NCI-H510A treated with DMSO at 0.1 percent for 48 hours (cell line): ENCODE results near the gene DCC.

Experiments used
- DNase-seq: peaks from one replicate; lab custom pipeline; 2025; lab: John Stamatoyannopoulos, UW

DCC gene

DNA sequence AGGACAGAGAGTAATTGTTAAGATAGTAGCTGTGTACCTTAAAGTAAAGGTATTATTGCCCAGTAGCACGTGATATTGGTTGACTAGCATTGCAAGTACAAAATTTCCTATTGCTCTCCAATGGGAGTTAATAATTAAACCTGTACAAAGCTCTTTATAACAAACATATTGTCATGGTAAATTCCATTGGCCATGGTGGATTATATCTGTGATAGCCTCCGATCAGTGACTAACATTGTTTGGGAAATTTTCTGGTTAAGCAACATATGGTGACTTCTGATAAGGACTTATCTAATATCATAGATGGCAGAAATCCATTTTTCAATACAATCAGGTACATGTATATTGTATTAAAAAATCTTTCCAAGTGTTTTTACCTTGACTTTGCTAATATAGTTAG lies 360.8 kb downstream of the DCC start:
- DNase-seq: no peak

DNA sequence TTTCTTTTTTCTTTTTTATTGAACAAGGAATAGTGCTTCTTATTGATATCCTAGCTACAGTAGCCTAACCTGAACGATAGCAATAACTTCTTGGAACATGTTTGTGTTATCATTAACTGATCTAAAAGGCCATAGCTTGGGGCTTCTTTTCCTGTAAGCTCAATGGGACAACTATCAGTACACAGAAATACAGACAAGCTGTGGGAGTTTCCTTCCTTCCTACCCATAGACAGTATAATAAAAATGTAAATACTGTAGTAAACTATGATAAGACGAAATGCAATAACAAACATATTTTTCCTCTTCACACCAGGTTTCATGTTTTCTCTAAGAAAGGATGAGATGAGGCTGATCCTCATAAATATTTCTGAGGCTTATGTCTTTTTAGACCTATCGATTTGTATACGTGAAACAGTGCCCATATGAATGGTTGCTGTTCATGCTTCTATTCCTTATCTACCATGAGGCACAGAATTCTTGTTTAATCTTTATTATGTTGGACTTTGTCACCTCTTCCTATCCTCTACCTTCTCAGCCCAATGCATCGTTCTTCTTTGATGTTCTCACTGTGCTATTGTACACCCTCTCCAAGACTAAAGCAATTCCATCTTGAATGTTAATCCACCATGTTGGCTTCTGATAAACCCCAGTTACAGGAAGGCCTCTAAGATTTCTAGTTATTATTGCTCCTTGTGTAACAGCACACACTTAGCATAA lies 361.4 kb downstream of the DCC start:
- no peak for DNase-seq

DNA sequence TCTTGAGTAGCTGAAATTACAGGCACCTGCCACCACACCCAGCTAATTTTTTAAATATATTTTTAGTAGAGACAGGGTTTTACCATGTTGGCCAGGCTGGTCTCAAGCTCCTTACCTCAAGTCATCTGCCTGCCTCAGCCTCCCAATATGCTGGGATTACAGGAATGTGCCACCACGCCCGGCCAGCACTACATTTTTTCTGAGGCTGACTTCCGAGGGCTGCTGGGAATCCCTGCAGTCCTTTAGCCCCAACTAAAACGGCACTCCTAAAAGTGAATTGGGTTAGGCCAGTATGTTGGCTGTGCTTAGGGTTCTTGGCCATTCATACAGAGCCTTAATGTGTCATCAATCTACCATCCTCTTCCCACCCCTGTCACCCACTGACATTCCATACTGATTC lies 375.4 kb downstream of the DCC start:
- DNase-seq: no peak

DNA sequence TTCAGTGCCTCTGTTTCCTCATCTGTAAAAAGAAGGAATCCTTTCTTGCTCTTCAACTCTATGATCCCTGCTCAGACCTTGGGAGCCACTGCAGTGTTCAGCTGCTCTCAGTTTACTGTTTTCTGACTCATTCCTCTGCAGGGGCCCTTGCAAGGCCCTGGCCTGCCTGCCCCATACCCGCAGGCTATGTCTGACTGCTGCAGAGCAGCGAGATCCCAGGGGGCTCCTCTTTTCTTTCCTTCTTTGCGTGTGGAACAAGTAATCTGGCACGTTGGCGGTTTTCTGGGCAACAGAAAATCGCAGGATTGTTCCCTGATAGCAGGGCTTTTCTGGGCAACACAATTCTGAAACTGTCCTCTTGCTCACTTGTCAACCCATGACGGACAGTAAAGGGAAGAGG lies 376.0 kb downstream of the DCC start:
- DNase-seq: no peak

DNA sequence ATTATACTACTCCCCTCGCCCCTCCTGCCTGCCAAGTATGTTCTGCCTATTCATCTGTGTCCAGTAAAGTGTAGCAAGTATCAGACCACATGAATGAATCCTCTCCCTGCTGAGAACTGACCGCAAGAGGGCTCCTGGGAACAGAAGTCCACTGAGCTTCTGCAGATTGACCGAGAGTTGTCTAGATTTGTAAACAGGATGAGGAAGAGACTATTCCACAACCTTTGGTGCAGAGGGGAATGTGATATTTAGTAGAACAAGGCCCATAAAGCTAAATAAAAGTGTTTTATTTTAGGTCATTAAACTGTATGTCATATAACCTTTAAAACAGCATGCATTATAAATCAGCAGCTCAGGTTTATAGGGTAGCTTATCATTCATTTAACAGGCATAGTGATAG lies 377.0 kb downstream of the DCC start:
- no peak for DNase-seq

DNA sequence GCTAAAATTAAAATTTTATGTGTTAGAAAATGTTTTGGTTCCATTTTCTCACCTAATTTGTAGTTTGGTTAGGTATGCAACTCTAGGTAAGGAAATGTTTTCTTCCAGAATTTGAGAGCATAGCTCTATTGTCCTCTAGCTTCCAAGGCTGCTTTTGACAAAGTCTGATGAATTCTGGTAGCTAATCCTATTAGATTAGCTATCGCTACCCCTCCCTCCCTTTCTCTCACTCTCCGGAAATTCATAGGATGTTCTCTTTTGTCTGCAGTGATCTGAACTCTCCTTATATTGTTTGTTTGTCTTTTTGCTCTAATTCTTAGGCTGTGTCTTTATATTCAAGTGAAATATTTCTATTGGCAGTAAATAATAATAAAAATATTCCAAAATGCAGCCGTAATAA lies 382.9 kb downstream of the DCC start:
- DNase-seq: no peak

DNA sequence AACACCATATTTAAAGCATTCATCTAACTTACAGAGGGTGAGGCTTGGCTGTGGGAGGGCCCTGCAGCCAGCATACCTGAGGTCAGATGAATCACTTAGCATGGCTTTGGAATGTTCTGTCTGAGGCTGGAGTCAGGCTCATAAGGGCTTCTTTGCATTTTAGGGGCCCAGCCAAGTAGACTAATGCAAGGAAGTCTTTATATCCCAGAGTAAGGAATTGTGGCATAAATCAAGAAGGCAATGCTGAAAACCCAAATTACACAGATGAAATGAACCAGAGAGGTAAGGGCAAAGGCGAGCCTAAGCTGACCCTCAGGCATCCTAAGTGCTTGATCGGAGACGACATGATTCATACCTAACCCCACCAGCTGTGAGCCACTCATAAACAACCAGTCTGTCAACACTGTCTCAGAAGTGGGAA lies 383.6 kb downstream of the DCC start:
- DNase-seq: no peak

DNA sequence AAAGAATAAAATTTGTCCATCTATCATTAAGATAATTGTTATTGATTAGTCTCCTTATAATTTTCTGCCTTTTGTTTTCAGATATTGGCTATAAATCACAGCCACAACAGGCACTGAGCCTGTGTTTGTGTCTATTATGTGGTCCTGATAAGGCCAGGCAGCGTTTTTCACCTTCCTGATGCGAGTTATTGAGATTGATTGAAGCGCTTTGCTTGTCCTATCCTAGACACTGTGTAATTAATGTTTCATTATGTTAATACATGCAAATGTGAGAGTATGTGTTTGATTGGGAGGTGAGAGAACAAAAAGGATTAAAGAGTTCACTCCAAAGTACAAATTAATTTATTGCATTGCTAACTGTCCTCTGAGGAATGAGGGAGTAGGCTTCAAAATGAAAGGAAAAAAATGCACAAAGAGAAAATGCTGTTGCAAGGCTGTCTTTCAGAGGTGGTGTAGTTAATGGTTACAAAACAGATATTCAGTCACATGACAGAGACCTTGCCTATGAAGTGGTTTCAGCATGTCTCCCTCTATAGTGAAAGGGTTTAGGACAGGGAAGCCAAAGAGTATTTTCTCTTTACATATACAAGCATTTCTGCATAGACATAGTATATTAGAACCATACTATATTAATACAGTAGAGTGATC lies 391.1 kb downstream of the DCC start:
- no peak for DNase-seq

DNA sequence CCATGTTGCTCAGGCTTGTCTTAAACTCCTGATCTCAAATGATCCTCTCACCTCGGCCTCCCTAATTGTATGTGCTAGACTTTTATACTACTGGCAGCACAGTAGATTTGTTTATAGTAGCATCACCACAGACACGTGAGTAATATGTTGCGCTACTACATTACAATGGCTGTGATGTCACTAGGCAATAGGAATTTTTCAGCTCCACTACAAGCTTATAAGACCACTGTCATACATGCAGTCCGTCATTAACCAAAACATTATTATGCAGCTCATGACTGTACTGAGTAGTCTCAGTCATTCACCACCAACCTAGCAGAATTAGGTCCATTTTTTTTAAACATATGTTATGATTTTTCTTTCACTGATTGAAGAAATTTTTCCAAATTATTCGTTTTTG lies 398.9 kb downstream of the DCC start:
- DNase-seq: no peak

DNA sequence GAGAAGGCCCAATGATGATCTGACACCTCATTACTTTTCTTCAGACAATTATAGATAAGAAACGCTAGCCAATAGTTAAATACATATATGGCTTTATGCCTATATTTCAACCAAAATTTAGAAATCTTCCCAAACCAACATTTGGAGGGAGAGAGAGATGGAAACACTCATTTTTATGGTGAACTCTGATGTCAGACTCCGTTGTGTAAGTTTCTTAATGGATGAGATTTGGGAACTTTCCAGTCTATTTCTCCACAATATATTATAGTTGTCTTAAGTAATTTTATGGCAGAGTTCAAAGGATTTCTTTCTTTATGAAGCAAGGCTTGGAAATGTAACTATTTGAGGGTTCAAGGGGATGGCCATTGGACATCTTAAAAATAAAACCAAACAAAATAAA lies 407.0 kb downstream of the DCC start:
- DNase-seq: no peak

DNA sequence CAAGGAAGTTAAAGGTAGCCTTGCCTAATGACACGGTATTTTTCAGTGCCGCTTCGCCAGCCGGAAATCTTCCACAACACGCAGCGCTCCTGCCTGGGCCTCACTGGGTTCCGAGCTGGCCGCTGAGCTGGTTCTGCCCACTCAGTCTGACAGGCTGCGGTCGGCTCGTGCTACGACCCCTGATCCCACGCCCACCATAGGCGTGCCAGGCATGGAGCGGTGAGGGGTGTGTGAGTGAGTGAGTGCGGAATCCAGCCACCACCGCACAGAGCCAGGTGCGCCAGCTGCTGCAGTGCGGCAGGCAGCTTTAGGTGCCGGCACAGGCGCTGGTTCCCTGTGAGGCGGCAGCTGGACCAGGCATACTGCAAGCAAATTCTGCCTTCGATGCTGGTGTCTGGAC lies 407.9 kb downstream of the DCC start:
- no peak for DNase-seq

DNA sequence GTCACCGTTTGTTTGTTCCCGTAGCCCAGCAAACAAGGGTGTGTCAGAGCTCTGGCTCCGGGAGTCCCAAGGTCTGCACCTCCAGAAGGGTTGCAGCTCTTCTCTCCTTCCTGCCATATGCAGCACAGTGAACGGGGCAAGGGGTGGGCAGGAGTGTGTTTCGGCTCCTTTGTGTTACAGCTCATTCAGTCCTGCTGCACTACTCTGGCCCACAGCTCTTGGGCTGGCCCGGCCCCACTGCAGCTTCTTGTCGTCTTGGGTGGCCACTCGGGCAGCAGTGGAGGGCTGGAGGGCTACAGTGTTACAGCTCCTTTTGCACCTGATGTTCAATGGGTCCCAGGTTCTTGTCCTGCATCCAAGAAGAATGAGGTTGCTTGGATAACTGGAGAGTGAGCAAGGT lies 408.3 kb downstream of the DCC start:
- no peak for DNase-seq

DNA sequence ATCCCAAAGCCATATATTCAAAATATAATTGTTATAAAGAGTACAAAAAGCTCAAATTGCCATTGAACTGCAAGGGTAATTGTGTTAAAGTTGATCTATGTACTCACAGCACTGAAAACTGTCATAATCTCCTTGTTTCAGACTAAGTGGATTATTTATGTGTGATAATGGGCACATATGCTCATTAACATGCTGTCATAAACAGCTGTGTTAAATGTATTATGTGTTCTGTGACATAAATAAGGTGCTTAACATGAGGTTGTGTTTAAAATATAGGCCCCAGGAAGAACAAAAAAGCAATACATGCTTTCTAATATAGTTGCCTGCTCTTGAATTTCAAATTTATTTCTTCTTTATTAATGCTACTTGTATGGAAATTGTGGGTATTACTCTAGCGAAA lies 409.5 kb downstream of the DCC start:
- no peak for DNase-seq

DNA sequence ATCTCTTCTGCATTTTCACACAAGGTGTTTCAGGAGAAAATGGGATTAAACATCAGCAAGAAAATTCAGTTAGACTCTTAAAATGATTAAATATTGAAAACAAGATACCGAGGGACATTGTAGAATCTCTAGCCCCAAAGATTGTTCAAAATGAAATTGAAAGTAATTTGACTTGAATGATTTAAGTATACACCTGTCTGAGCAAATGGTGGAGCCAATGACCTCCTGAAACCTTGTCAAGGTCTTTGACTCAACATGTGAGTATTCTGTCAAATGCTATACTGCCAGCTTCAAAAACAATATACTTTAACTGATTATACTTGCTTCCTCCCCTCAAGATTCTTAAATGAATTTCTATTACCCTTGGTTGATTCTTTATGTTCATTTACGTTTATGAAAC lies 411.0 kb downstream of the DCC start:
- no peak for DNase-seq

DNA sequence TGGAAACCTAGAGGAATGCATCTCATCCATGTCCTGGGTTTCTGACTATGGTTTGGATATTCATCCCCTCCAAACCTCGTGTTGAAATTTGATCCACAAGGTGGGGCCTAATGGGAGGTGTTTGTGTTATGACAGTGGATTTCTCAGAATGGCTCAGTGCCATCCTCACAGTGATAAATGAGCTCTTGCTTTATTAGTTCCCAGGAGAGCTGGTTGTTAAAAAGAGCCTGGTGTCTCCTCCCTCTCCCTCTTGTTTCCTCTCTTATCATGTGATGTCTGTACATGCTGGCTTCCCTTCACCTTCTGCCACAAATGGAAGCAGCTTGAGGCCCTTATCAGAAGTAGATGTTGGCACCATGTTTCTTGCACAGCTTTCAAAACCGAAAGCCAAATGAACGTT lies 424.3 kb downstream of the DCC start:
- DNase-seq: peak; percentile 55

DNA sequence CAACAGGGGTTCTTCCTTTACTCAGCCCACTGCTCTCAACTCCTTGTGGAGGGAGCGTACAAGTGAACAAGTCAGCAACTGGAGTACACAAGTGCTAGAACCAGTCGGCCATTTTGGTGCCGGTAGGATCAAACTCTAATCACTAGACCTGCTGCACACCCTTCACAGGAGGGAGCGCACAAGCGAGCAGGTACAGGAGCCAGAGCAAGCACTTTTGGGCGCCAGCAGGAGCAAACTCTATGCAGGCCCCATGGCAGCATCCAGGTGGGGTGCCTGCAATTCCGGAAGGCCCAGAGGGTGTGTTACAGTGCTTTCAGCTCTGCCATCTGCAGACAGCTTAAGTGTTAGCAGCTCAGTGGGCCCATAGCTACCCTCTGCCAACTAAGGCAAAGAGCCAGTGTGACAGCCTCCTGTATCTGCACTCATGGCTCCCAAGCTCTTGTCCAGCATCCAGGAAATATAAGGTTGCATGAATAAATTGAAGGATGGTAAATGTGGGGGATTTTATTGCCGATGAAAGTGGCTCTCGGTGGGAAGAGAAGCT lies 426.1 kb downstream of the DCC start:
- no peak for DNase-seq

DNA sequence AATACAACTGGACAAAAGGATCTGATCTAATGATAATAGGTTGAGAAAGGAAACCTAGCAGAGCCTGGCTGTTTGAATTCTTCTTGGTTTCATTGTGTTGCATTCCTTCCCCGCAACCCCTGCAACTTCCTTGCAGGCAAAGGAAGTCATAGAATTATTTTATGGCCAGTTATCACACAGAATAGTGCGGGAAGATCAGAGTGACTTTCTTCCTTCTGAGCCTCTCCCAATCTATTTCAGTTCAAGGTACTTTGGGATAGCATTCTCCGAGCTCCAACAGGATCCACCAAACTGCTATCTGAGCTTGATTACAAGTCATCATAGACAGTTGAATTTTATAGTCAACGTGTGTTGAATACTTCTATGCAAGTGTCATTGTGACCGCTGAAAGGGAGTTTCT lies 441.1 kb downstream of the DCC start:
- no peak for DNase-seq

DNA sequence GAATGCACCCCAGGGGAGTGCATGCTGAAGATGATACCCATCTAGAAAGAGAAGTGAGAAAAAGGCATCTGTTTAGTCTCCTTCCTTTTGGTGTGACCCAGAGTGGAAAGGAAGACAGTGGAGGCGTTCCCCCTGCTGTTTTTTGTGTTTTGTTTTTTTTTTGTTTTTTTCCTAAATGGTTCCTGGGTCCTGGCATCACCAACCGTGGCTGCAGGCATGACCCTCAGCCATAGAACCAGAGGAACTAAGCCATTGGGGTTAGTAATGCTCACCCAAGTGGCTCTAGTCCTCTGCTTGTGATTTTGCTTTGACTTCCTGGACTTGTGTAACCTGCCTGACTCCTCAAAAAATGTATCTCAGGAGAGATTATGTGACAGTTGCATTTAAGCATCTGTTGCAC lies 451.3 kb downstream of the DCC start:
- DNase-seq: no peak

DNA sequence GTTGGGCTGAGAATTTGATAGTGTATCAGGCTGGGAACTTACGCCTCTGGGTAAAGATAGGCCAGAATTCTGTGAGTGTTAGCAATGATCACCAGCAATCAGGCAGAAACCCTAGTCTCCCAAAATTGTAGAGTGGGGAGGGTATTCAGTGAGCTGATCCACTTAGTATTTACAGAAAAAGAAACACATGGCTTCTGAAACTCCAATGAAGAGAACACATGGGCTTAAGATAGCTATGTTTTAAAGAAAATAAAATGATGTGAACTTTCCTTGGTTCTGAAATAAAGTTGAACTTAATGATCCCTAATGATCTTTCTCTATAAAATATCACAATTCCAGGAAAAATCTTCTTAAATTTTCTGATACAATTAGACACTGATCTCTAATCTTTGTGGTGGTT lies 472.8 kb downstream of the DCC start:
- DNase-seq: no peak

DNA sequence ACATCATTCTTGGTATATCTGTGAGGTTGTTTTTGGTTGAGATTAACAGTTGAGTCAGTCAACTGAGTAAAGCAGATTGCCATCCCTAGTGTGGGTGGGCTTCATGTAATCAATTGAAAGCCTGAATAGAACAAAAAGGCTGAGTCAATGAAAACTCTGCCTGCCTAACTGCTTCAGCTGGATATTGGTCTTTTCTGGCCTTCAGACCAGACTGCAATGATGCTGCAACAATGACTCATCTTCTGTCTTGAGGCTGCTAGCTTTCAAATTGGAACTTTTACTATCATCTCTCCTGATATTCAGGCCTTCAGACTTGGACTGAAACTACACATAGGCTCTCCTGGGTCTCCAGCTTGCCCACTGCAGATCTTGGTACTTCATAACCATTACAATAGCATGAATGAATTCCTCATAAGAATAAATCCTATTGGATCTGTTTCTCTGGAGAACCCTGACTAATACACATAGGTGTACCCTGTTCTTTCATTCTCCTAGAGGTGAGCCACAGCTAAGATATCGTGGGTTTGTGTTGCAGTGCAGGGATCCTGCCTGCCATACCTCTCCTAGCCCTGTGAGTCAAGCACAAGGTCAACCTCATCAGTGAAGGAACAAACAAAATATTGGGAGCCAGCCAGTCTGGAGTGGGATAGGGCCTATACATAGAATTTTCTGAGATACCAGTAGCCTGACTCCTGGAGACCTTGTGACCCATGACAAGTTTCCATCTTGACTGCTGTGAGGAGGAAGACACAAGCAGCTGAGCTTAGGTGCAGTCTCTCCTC lies 473.8 kb downstream of the DCC start:
- no peak for DNase-seq

DNA sequence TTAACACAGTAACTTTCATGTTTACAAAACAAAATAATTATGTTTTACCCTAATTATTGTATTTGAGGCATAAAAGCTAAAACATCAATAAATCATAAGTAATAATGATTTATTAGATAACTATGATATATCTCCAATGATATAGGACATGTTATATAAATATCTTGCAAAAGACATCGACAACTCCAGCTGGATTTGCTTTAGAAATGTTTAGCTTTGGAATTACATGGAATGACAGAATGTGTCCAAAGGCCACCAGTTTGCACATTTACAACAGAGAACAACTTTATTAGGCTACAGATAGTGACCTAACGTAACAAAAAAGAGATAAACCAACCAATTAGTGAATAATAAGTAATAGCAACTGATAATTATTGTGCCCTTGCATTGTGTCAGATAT lies 475.7 kb downstream of the DCC start:
- no peak for DNase-seq

DNA sequence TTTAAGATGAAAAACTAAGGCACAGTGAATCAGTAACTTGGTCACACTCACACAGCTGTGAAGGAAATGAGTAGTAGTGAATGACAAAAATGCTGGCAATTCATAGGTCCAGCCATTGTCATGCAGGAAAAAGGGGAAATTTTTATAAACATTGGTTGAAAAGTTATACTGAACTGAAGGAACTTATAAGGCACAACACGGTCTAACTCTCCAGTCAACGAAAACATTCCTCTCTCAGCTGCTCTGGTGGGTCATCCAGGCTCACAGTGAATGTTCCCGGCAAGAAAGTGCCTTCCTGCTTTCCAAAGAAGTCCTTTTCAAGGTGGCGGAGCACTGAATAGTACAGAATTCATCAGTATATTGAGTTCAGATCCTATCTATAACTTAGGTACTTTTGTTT lies 476.1 kb downstream of the DCC start:
- no peak for DNase-seq

DNA sequence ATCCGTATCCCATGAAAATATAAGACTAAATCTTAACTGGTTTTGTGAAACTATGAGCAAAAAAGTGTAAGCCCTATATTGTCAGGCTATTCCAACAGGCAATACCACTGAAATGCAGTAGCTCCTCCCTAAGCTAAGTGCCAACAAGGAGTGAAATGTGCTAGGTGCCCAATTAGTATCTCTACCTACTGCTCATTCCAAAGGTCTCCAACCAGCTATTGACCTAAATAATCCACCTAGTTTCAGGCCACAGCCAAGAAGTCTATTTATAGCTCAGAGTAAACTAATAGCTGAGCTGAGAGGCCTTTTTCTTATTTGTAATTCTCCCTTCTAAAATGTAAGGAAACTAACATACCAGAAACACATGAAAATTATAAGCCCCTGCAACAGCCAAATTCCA lies 482.2 kb downstream of the DCC start:
- DNase-seq: no peak
